Type B pancreatic cell (in vitro differentiated cells): Measurements from ENCODE around the gene CAPN11. TPM values are rescaled to one million over a fixed set of nuclear protein-coding genes. Genes with fewer than 3 reads are reported as not detected.

ENCODE experiments used
- DNase-seq: peaks from one replicate; pipeline ENCODE4 v3.0.0; 2021; ENCODE audit warnings: mixed read lengths; ENCODE audit not compliant: unreplicated experiment; ENCODE audit errors: extremely low spot score
- H3K27ac Mint-ChIP-seq: 2 replicates; pipeline ENCODE4 v1.8.0; 2021; ENCODE audit warnings: mild to moderate bottlenecking, mixed read lengths
- H3K27me3 Mint-ChIP-seq: 2 replicates; pipeline ENCODE4 v1.8.0; 2021; ENCODE audit warnings: mixed read lengths
- H3K36me3 Mint-ChIP-seq: 2 replicates; pipeline ENCODE4 v1.8.0; 2021; ENCODE audit warnings: mixed read lengths
- H3K4me1 Mint-ChIP-seq: one replicate; pipeline ENCODE4 v1.8.0; 2021; ENCODE audit warnings: mixed read lengths; ENCODE audit not compliant: unreplicated experiment
- H3K4me3 Mint-ChIP-seq: 2 replicates; pipeline ENCODE4 v1.8.0; 2021; ENCODE audit warnings: mild to moderate bottlenecking, mixed read lengths
- H3K9me3 Mint-ChIP-seq: 2 replicates; pipeline ENCODE4 v1.8.0; 2021; ENCODE audit warnings: mixed read lengths
- CTCF ChIP-seq: fragments of 200-600 bp; sonication (generic); conservative IDR thresholded peaks from 2 replicates; pipeline ENCODE4 v1.5.0; 2021; ENCODE audit warnings: antibody characterized with exemption, mild to moderate bottlenecking
- total RNA-seq: library from RNA; stranded (reverse); gene quantifications from 2 replicates; pipeline ENCODE4 v1.2.1, GENCODE V29; 2021; ENCODE audit warnings: low replicate concordance

The CAPN11 gene
- total RNA-seq, 1 donor from 2014 or later, result not detected

GRCh38 chr6:44219815-44220784, 61.5 kb downstream of the CAPN11 start:
- no peaks in the 10 kb centered on the region for H3K36me3 Mint-ChIP-seq
- peak overlapping the region; percentile 61 for H3K4me3 Mint-ChIP-seq
- no peaks in the 10 kb centered on the region for H3K9me3 Mint-ChIP-seq
- no peak overlapping the region for H3K27ac Mint-ChIP-seq
- no peak for TF ChIP-seq CTCF
- peaks cover 22% of the 10 kb centered on the region for H3K27me3 Mint-ChIP-seq
- peaks cover 40% of the 10 kb centered on the region for H3K4me1 Mint-ChIP-seq
- no peak for DNase-seq

GRCh38 chr6:44220913-44221290, 62.3 kb downstream of the CAPN11 start:
- peaks cover 22% of the 10 kb centered on the region for H3K27me3 Mint-ChIP-seq
- TF ChIP-seq CTCF, result no peak
- H3K27ac Mint-ChIP-seq, result peak overlapping the region; percentile 92
- no peak for DNase-seq
- no peaks in the 10 kb centered on the region for H3K9me3 Mint-ChIP-seq
- H3K36me3 Mint-ChIP-seq, result no peaks in the 10 kb centered on the region
- peak overlapping the region; percentile 84 for H3K4me3 Mint-ChIP-seq
- peaks cover 40% of the 10 kb centered on the region for H3K4me1 Mint-ChIP-seq

GRCh38 chr6:44221291-44221960, 62.8 kb downstream of the CAPN11 start:
- H3K4me1 Mint-ChIP-seq, result peaks cover 46% of the 10 kb centered on the region
- peak overlapping the region; percentile 92 for H3K27ac Mint-ChIP-seq
- DNase-seq, result no peak
- TF ChIP-seq CTCF, result peak; percentile 77
- H3K36me3 Mint-ChIP-seq, result no peaks in the 10 kb centered on the region
- H3K27me3 Mint-ChIP-seq, result peaks cover 22% of the 10 kb centered on the region
- peak overlapping the region; percentile 84 for H3K4me3 Mint-ChIP-seq
- no peaks in the 10 kb centered on the region for H3K9me3 Mint-ChIP-seq

GRCh38 chr6:44221961-44222335, 63.3 kb downstream of the CAPN11 start:
- DNase-seq, result no peak
- no peaks in the 10 kb centered on the region for H3K9me3 Mint-ChIP-seq
- H3K27me3 Mint-ChIP-seq, result peaks cover 19% of the 10 kb centered on the region
- no peak overlapping the region for H3K4me3 Mint-ChIP-seq
- no peak overlapping the region for H3K27ac Mint-ChIP-seq
- TF ChIP-seq CTCF, result no peak
- H3K36me3 Mint-ChIP-seq, result no peaks in the 10 kb centered on the region
- peaks cover 43% of the 10 kb centered on the region for H3K4me1 Mint-ChIP-seq

- H3K9me3 Mint-ChIP-seq, result no peaks in the 10 kb centered on the region
- DNase-seq, result no peak
- no peak for TF ChIP-seq CTCF
- peak overlapping the region; percentile 52 for H3K27ac Mint-ChIP-seq
- peaks cover 45% of the 10 kb centered on the region for H3K4me1 Mint-ChIP-seq
- H3K4me3 Mint-ChIP-seq, result peak overlapping the region; percentile 85
- H3K27me3 Mint-ChIP-seq, result peaks cover 18% of the 10 kb centered on the region
- no peaks in the 10 kb centered on the region for H3K36me3 Mint-ChIP-seq
Observed at GRCh38 chr6:44222486-44223318, 64.1 kb downstream of the CAPN11 start.
